ENCODE measurements around the gene TASP1.

GRCh38 chr20:13638162-13638495, 603 bp downstream of the TASP1 start:
- TF ChIP-seq POLR2AphosphoS5 (IDR thresholded peaks at IDR 0.05) (no peak), POLR2A (IDR thresholded peaks at IDR 0.05) (no peak), EP300 (IDR thresholded peaks at IDR 0.05) (no peak)
- TF ChIP-seq, protein P1, sequence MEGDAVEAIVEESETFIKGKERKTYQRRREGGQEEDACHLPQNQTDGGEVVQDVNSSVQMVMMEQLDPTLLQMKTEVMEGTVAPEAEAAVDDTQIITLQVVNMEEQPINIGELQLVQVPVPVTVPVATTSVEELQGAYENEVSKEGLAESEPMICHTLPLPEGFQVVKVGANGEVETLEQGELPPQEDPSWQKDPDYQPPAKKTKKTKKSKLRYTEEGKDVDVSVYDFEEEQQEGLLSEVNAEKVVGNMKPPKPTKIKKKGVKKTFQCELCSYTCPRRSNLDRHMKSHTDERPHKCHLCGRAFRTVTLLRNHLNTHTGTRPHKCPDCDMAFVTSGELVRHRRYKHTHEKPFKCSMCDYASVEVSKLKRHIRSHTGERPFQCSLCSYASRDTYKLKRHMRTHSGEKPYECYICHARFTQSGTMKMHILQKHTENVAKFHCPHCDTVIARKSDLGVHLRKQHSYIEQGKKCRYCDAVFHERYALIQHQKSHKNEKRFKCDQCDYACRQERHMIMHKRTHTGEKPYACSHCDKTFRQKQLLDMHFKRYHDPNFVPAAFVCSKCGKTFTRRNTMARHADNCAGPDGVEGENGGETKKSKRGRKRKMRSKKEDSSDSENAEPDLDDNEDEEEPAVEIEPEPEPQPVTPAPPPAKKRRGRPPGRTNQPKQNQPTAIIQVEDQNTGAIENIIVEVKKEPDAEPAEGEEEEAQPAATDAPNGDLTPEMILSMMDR (IDR thresholded peaks at IDR 0.05), result no peak
